GM21526 (cell line): ENCODE measurements around the gene CLIC3.

ENCODE experiments used
- ATAC-seq: cut with Tn5 transposase; IDR thresholded peaks from one replicate; pipeline ENCODE4 v1.9.1; 2021; ENCODE audit warnings: moderate library complexity; ENCODE audit not compliant: unreplicated experiment, low FRiP score

CLIC3 gene

DNA sequence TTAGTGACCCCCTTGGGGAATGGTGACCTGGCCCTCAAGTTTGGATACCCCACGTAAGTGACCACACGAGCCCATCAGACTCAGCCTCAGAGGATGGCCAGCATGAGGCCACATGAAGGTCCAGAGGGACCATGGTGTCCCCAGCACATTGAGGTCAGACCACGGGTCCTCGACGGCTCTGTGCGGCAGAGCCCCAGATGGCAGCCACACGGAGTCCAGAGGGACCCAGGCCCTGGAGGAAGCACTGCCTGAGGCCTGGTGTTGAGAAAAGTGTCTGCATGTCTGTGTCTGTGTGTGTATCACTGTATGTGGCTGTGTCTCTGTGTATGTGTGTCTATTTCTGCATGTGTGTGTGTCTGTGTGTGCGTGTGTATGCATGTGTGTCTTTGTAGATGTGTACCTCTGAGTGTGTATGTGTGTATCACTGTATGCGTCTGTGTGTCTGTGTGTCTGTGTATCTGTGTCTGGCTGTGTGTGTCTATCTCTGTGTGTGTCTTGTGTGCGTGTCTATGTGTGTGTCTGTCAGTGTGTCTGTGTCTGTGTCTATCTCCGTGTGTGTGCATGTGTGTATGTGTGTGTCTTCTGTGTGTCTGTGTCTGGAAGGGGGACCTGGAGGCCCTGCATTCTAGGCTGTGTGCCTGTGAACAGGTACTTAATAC, 12.6 kb downstream of the CLIC3 start:
- no peak for ATAC-seq

GRCh38 chr9:136983167-136983566, 13.2 kb downstream of the CLIC3 start:
- no peak for ATAC-seq

- ATAC-seq, result no peak
These were observed 13.9 kb downstream of the CLIC3 start, which contains the start of gene LCNL1 for GRCh38 chr9:136982232-136983051. Gene LCNL1, plus strand, starts transcription at chr9:136982993. Its CDS starts 594 bp downstream, at chr9:136983587.

GRCh38 chr9:136981588-136982231, 14.7 kb downstream of the CLIC3 start:
- no peak for ATAC-seq

- ATAC-seq, result no peak
These were observed 15.5 kb downstream of the CLIC3 start for GRCh38 chr9:136980669-136981478.

GRCh38 chr9:136979769-136980587, 16.4 kb downstream of the CLIC3 start:
- ATAC-seq, result no peak

DNA sequence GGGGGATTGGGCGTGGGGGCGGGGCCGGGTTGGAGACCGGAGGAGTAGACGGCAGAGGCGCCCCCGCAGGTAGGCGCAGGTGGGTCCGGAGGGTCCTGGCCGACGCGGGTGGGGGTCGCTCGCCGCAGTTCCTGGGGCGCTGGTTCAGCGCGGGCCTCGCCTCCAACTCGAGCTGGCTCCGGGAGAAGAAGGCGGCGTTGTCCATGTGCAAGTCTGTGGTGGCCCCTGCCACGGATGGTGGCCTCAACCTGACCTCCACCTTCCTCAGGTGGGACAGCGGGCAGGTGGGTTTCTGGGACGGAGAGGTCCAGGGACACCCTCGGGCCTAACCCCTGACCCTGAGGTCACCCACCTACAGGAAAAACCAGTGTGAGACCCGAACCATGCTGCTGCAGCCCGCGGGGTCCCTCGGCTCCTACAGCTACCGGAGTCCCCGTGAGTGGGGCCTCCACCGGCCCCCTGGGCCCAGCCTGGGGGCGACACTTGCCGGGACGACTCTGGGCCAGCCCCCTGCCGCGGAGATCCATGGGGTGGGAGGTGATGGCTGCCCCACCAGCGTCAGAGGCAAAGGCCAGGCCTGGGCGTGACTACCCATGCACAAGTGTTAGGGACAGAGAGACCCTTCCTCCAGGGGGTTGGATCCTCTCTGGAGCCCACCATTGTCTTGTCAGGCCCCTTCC, 17.4 kb downstream of the CLIC3 start:
- no peak for ATAC-seq

DNA sequence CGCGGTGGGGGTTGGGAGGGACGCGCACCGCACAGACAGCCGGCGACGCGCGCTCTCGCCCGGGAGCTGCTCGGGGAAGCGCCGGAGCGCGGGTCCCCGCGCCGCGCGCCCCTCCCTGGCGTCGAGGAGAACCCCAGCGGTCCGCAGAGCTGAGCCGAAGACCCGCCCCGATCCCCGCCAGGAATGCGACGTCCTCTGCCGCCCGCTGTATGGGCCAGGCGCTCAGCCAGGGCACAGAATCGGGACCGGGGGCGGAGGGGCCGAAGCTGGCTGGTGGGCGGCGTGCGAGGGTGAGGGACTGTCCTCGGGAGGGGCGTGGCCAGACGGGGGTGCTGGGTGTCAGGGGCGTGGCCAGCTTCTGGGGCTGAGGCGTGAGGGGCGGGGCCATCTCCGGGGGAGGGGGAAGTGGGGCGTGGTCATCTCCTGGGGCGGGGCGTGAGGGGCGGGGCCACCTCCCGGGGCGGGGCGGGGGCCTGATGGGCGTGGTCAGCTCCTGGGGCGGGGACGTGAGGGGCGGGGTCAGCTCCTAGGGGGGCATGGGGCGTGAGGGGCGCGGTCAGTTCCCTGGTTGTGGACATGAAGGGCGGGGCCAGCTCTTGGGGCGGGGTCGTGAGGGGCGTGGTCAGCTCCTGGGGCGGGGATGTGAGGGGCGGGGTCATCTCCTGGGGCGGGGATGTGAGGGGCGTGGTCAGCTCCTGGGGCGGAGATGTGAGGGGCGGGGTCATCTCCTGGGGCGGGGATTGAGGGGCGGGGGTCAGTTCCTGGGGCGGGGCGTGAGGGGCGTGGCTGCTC, 18.1 kb downstream of the CLIC3 start:
- no peak for ATAC-seq

- ATAC-seq, result no peak
These were observed 18.7 kb downstream of the CLIC3 start for GRCh38 chr9:136977649-136978072.

DNA sequence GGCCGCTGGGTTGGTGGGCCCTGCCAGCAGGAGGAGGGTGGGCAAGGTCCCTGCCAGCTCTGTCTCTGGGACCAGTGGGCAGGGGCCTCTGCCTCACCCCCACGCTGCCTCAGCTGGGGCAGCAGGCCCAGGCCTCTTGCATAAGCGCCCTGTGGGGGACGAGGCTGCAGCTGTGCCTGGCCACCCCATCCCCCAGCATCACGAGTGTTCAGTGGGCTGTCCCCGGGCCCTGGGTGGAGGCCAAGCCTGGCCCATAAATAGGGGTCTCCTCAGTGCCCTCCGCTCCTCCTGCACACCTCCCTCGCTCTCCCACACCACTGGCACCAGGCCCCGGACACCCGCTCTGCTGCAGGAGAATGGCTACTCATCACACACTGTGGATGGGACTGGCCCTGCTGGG, 19.1 kb downstream of the CLIC3 start, which contains the start of gene PTGDS:
Gene PTGDS (plus strand): TSS at position 282 of the 400 bp plus-strand sequence. CDS start 75 bp downstream, at position 357.
- no peak for ATAC-seq

DNA sequence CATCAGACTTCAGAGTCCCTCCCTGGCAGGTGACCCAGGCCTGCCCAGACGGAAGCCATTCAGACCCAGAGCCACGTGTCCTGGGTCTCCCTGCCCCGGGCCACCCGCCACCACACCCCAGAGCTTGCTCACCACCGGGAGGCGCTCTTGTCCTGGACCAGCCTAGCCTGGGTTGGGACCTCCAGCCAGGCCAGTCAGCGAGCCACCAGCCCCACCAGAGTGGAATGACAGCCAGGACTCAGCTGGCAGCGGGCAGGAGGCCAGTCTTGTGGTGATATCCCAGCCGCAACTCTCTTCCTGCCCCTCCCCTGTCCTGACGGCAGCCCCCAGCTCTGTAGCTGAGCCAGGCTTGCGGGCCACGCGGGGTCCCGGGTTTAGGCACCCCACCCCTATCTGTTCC, 20.7 kb downstream of the CLIC3 start:
- no peak for ATAC-seq

GRCh38 chr9:136974817-136975535, 21.4 kb downstream of the CLIC3 start:
- ATAC-seq, result no peak

DNA sequence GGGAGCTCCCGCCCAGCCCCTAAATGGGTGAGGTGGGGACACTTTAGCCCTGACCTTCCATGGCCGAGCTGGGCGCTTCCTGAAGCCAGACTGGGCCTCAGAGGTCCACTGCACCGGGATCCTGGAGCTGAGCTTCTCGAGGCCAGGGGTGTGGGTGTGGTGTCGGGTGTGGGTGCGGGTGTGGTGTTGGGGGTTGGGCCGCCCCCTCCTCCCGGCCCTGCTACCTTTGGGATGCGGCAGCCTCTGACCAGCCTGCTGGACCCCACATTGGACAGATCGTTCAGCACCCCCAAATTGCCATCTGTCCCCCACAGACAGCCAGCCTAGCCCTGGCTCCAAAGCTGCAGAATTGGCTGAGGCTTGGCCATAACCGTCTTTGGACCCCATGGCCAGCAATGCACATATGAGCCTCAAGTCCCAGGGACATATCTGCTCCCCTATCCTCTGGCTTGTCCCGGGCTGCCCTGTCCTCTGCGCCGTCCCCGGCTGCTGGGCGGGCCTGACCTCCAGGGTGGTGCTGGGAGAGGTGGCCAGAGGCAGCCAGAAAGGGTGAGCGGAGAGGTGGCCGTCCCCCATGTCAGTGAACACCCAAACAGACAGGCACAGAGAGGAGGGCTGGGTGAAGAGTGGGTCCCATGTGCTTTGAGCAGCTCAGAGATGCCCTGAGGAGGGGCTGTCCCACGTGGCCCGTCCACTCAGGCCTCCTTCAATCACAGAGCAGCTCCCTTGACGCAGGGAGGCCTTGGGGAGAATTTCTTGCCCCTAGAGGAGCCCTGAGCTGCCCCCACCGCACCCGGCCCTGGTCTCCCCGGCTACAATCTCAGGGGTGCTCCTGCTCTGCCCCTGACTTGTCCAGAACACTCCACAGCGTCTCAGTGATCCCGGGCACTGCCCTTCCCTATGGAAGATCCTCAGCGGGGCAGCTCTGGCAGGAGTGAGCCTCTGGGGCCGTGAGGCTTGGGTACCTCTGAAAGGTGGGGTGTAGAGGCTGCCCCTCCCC, 22.4 kb downstream of the CLIC3 start:
- no peak for ATAC-seq

DNA sequence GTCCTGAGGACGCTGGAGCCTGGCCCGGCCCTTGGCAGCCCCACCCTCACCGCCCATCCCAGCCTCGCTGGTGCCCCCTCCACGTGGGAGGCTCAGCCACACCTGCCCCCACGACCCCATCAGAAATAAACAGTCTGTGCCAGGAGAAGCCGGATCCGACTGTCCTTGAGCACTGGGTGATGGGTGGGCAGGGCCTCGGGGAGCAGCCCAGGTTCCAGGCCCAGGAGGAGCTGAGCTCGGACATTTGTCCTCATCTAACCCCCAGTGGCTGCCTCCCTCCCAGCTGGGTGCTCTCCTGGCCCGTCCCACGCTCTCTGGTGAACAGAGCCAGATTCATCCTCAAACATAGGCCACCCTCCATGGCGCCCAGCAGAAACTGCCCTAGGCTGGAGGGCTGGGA, 23.6 kb downstream of the CLIC3 start:
- ATAC-seq, result no peak

DNA sequence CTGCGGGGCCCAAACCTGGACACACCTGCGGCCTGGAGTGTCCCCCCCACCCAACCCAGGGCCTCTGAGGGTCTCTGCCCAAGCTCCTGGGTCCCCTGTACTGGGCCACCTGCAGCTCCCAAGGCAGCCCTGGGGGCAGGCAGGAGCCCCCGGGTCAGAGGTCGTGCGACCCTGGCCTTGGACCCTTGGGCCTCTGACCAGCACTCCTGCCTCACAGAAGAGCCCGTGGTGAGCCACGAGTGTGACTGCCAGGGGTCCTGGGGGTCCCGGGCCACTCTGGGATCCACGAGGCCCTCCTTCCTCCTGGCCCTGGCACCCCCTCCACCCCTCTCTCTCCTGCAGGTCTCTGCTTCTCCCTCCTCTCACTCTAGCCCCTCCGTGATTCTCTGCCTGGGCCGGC, 24.0 kb downstream of the CLIC3 start:
- no peak for ATAC-seq

GRCh38 chr9:136971746-136972145, 24.6 kb downstream of the CLIC3 start:
- ATAC-seq, result no peak
